SU-DHL-6 (cell line): ENCODE measurements around the gene ATRNL1.

Source experiments
- CTCF ChIP-seq: fragments of 200-600 bp; sonication (generic); IDR thresholded peaks from one replicate; pipeline ENCODE4 v1.5.1; 2017; ENCODE audit warnings: antibody characterized with exemption, mild to moderate bottlenecking, low read length, moderate library complexity; ENCODE audit not compliant: insufficient read depth, poor library complexity, severe bottlenecking
- EZH2phosphoT487 ChIP-seq: fragments of 200-600 bp; sonication (generic), shearing (Covaris generic); conservative IDR thresholded peaks from 2 replicates; pipeline ENCODE4 v1.6.1; 2018; ENCODE audit warnings: mild to moderate bottlenecking, antibody characterized with exemption, low read length, moderate library complexity, mixed read lengths

GRCh38 chr10:115879372-115880089 is 786.4 kb downstream of the ATRNL1 start:
- TF ChIP-seq EZH2phosphoT487 (no peak), CTCF (no peak)
